Measurements from ENCODE around the gene MRPL45.
A peak's percentile ranks its signal among the peaks of the same experiment; 100 is the strongest.

MRPL45 gene

GRCh38 chr17:38349097-38349730 is 52.2 kb downstream of the MRPL45 start:
- peak; percentile 90 for DNase-seq

- DNase-seq = no peak
Observed at GRCh38 chr17:38350035-38350434, 53.1 kb downstream of the MRPL45 start.

- DNase-seq = peak; percentile 95
Observed at GRCh38 chr17:38351412-38352222, 54.6 kb downstream of the MRPL45 start, which contains the start of gene SOCS7. SOCS7 (plus strand) TSS chr17:38351844; CDS start chr17:38352053, 209 bp downstream.

- DNase-seq = peak; percentile 50
Observed at GRCh38 chr17:38352245-38353085, 55.5 kb downstream of the MRPL45 start.

- no peak for DNase-seq
Observed at GRCh38 chr17:38353086-38353604, 56.2 kb downstream of the MRPL45 start.

GRCh38 chr17:38353668-38354067 is 56.7 kb downstream of the MRPL45 start:
- DNase-seq = no peak

- DNase-seq = no peak
Observed at GRCh38 chr17:38354466-38354865, 57.5 kb downstream of the MRPL45 start.

GRCh38 chr17:38355251-38355650 is 58.3 kb downstream of the MRPL45 start:
- no peak for DNase-seq

GRCh38 chr17:38357486-38358123 is 60.6 kb downstream of the MRPL45 start:
- DNase-seq = peak; percentile 55

- DNase-seq = no peak
Observed at GRCh38 chr17:38358586-38359513, 61.9 kb downstream of the MRPL45 start.

- DNase-seq = no peak
Observed at GRCh38 chr17:38361694-38362465, 64.9 kb downstream of the MRPL45 start.

GRCh38 chr17:38363016-38363415 is 66.0 kb downstream of the MRPL45 start:
- DNase-seq = no peak

- DNase-seq = no peak
Observed at GRCh38 chr17:38364741-38365140, 67.8 kb downstream of the MRPL45 start.

GRCh38 chr17:38369124-38369886 is 72.3 kb downstream of the MRPL45 start:
- no peak for DNase-seq
